A549 (cell line): ENCODE results near the gene MAML3. TPM values are rescaled to one million over a fixed set of nuclear protein-coding genes. Genes with fewer than 3 reads are reported as not detected.

Experiments
- ATAC-seq, 2 experiments: fragments of 200-7000 bp in 1 of 2; fragments of >200 bp in 1 of 2; cut with Nextera tagmentation in 1 of 2; cut with Tn5 transposase in 1 of 2; 3 replicates each; pipeline versions ENCODE4 v1.8.0 to v1.9.1; 2018 to 2020; ENCODE audit warnings: mild to moderate bottlenecking in 1 of 2, moderate library complexity in 1 of 2
- CTCF ChIA-PET: fragments of 300-600 bp; sonication (Branson Sonifier 250); formaldehyde crosslinking; extraction: SDS; loops from one replicate; lab custom pipeline; 2021; ENCODE audit warnings: antibody characterized with exemption, inconsistent platforms; lab: Yijun Ruan, JAX
- POLR2A ChIA-PET: fragments of 350-600 bp; formaldehyde crosslinking; extraction: SDS; loops from one replicate; lab custom pipeline; 2021; ENCODE audit warnings: antibody characterized with exemption, inconsistent platforms; lab: Yijun Ruan, JAX
- DNase-seq, 2 experiments: peaks; one replicate each; pipeline versions ENCODE4 v3.0.0 to v3.0.0-alpha.2; 2011 to 2016; ENCODE audit warnings: low read depth in 1 of 2, low spot score in 1 of 2
- FAIRE-seq: peaks from 2 replicates; lab custom pipeline; 2011; peaks lifted over from hg19 to GRCh38; lab: Jason Lieb, UNC
- H3K27ac ChIP-seq, 2 experiments: fragments of >200 bp; sonication (Bioruptor Twin); formaldehyde crosslinking; 3 replicates each; pipeline ENCODE4 v1.5.1; 2016 to 2017
- H3K4me1 ChIP-seq: fragments of >200 bp; sonication (Bioruptor Twin); formaldehyde crosslinking; 3 replicates; pipeline ENCODE4 v1.6.1; 2016
- H3K4me2 ChIP-seq: fragments of >200 bp; sonication (Bioruptor Twin); formaldehyde crosslinking; 3 replicates; pipeline ENCODE4 v1.6.1; 2016
- H3K4me3 ChIP-seq: fragments of >200 bp; sonication (Bioruptor Twin); formaldehyde crosslinking; 3 replicates; pipeline ENCODE4 v1.5.1; 2016
- H3K9me3 ChIP-seq: fragments of >200 bp; sonication (Bioruptor Twin); formaldehyde crosslinking; 3 replicates; pipeline ENCODE4 v1.6.1; 2016
- CBX8 ChIP-seq: fragments of 200-600 bp; sonication (generic); IDR thresholded peaks from 2 replicates; pipeline ENCODE4 v1.6.1; 2016
- EHF ChIP-seq: fragments of 250-450 bp; sonication (Bioruptor Pico); IDR thresholded peaks from 2 replicates; pipeline ENCODE4 v1.5.0; 2020; ENCODE audit warnings: mild to moderate bottlenecking
- ELK1 ChIP-seq: fragments of 150-350 bp; IDR thresholded peaks from 2 replicates; pipeline ENCODE4 v1.6.1; 2014; ENCODE audit warnings: low read depth, mild to moderate bottlenecking, low read length
- FOSB ChIP-seq: fragments of 250-450 bp; sonication (Bioruptor Pico); IDR thresholded peaks from 2 replicates; pipeline ENCODE4 v1.5.0; 2020; ENCODE audit warnings: mild to moderate bottlenecking, moderate library complexity
- FOSL2 ChIP-seq, 2 experiments: fragments of 450-650 bp in 1 of 2; fragments of >200 bp in 1 of 2; sonication (Bioruptor Twin) in 1 of 2; formaldehyde crosslinking; IDR thresholded peaks; 2 replicates each; pipeline versions ENCODE4 v1.5.0 to v1.6.1; 2016 to 2020; ENCODE audit warnings: mild to moderate bottlenecking in 1 of 2, moderate library complexity in 1 of 2
- FOXS1 ChIP-seq: fragments of 250-450 bp; sonication (Bioruptor Pico); IDR thresholded peaks from 2 replicates; pipeline ENCODE4 v1.5.0; 2020; ENCODE audit warnings: mild to moderate bottlenecking, moderate library complexity
- GATA3 ChIP-seq: IDR thresholded peaks from 2 replicates; pipeline ENCODE4 v1.6.1; 2012; ENCODE audit warnings: borderline replicate concordance
- HEYL ChIP-seq: fragments of 250-450 bp; sonication (Bioruptor Pico); IDR thresholded peaks from 2 replicates; pipeline ENCODE4 v1.8.0; 2021; ENCODE audit warnings: mild to moderate bottlenecking, moderate library complexity
- HMGXB4 ChIP-seq: fragments of 250-450 bp; sonication (Bioruptor Pico); IDR thresholded peaks from 2 replicates; pipeline ENCODE4 v1.5.0; 2021; ENCODE audit warnings: mild to moderate bottlenecking, moderate library complexity, borderline replicate concordance
- HOXB13 ChIP-seq: fragments of 250-450 bp; sonication (Bioruptor Pico); IDR thresholded peaks from 2 replicates; pipeline ENCODE4 v1.5.0; 2020; ENCODE audit warnings: low read depth, mild to moderate bottlenecking, moderate library complexity
- JUNB ChIP-seq: fragments of >200 bp; sonication (Bioruptor Twin); formaldehyde crosslinking; IDR thresholded peaks from 2 replicates; pipeline ENCODE4 v1.6.1; 2016
- KDM1A ChIP-seq: fragments of 200-600 bp; sonication (generic); IDR thresholded peaks from 2 replicates; pipeline ENCODE4 v1.6.1; 2016; ENCODE audit warnings: low read depth, mild to moderate bottlenecking
- MAX ChIP-seq: IDR thresholded peaks from 2 replicates; pipeline ENCODE4 v1.6.1; 2012
- NFE2L2 ChIP-seq: fragments of 150-350 bp; conservative IDR thresholded peaks from 2 replicates; pipeline ENCODE4 v1.6.1; 2014; ENCODE audit warnings: low read length
- PBX3 ChIP-seq: IDR thresholded peaks from 2 replicates; pipeline ENCODE4 v1.6.1; 2012
- RAD21 ChIP-seq, 2 experiments: fragments of >200 bp in 1 of 2; sonication (Bioruptor Twin) in 1 of 2; formaldehyde crosslinking in 1 of 2; IDR thresholded peaks in 1 of 2; conservative IDR thresholded peaks in 1 of 2; 2 replicates in 1 of 2; 3 replicates in 1 of 2; pipeline ENCODE4 v1.6.1; 2012 to 2018; ENCODE audit warnings: inconsistent platforms in 1 of 2
- RNF2 ChIP-seq: fragments of 200-600 bp; sonication (generic); IDR thresholded peaks from 2 replicates; pipeline ENCODE4 v1.6.1; 2016; ENCODE audit warnings: low read depth, mild to moderate bottlenecking, antibody characterized with exemption, moderate library complexity, borderline replicate concordance
- SMC3 ChIP-seq: fragments of >200 bp; sonication (Bioruptor Twin); formaldehyde crosslinking; IDR thresholded peaks from 3 replicates; pipeline ENCODE4 v1.6.1; 2018; ENCODE audit warnings: inconsistent platforms
- TFCP2L1 ChIP-seq: fragments of 250-450 bp; sonication (Bioruptor Pico); IDR thresholded peaks from 2 replicates; pipeline ENCODE4 v1.5.0; 2021; ENCODE audit warnings: mild to moderate bottlenecking
- ZC3H11A ChIP-seq: fragments of 450-650 bp; IDR thresholded peaks from 2 replicates; pipeline ENCODE4 v1.6.1; 2014; ENCODE audit warnings: antibody characterized with exemption, mild to moderate bottlenecking
- ZFP36 ChIP-seq: fragments of 450-650 bp; IDR thresholded peaks from 2 replicates; pipeline ENCODE4 v1.6.1; 2014; ENCODE audit warnings: borderline replicate concordance; ENCODE audit not compliant: partially characterized antibody
- ZNF302 ChIP-seq: fragments of 250-450 bp; sonication (Bioruptor Pico); IDR thresholded peaks from 2 replicates; pipeline ENCODE4 v1.9.0; 2021; ENCODE audit warnings: inconsistent platforms, mild to moderate bottlenecking, moderate library complexity
- WGBS: methylation state at CpG from one replicate; pipeline ENCODE4 v1.1.6; 2017; ENCODE audit errors: missing lambda C conversion rate; 5-methylcytosine and 5-hydroxymethylcytosine counted together
- polyA plus RNA-seq, 4 experiments: library from polyadenylated mRNA; depleted of rRNA in 3 of 4; stranded (reverse); fragments of >200 nt; fragmentation: RNase III in 1 of 4; extraction: RNeasy Plus Mini Kit Qiagen cat#74134 plus additional on column Dnase treatment in 1 of 4; gene quantifications; 2 replicates in 3 of 4; 3 replicates in 1 of 4; pipeline ENCODE4 v1.2.3, GENCODE V29; 2011 to 2017

Gene MAML3
- polyA plus RNA-seq, 2 of the 4 experiments (the other 2 are of a cell fraction): 9.0 to 22.2 TPM

- TF ChIP-seq KDM1A: no peak
- no peak for TF ChIP-seq NFE2L2
- TF ChIP-seq, all 56 proteins: peak for 0
Measured at GRCh38 chr4:140185412-140186081, 31.6 kb upstream of the MAML3 start (continued).

GRCh38 chr4:140183270-140183669, 29.3 kb upstream of the MAML3 start:
- TF ChIP-seq PBX3 (no peak), FOXS1 (CRISPR knock-in tag) (no peak), FOSB (no peak), CBX8 (no peak), NFE2L2 (no peak), GATA3 (no peak), EHF (CRISPR knock-in tag) (no peak), ZC3H11A (no peak), HMGXB4 (no peak), ELK1 (no peak), HOXB13 (no peak), SMC3 (no peak), FOSL2 (IDR thresholded peaks at IDR 0.05) (no peak), FOSL2 (CRISPR knock-in tag; IDR thresholded peaks at IDR 0.05) (no peak)
- WGBS: 92% methylated on average over 2 of the region's 2 CpGs
- ATAC-seq (no peak), FAIRE-seq (no peak), DNase-seq (no peak)
- no peak overlapping the region for H3K27ac ChIP-seq
- H3K4me1 ChIP-seq: peaks cover 17% of the 10 kb centered on the region
- no peak overlapping the region for H3K4me3 ChIP-seq
- POLR2A ChIA-PET: no interaction called here
- CTCF ChIA-PET: no interaction called here
- no peak overlapping the region for H3K4me2 ChIP-seq
- no peaks in the 10 kb centered on the region for H3K9me3 ChIP-seq

- CTCF ChIA-PET: no interaction called here
- Histone ChIP-seq H3K4me1 (no peaks in the 10 kb centered on the region), H3K9me3 (no peaks in the 10 kb centered on the region), H3K4me2 (no peak overlapping the region)
- POLR2A ChIA-PET: no interaction called here
- TF ChIP-seq JUNB (no peak), RAD21 (conservative IDR thresholded peaks at IDR 0.05 in 1 of 2, IDR thresholded peaks at IDR 0.05 in 1 of 2) (no peak), FOSL2 (IDR thresholded peaks at IDR 0.05) (no peak), FOSL2 (CRISPR knock-in tag; IDR thresholded peaks at IDR 0.05) (no peak), TFCP2L1 (CRISPR knock-in tag) (no peak), ZFP36 (no peak), ELK1 (no peak), HOXB13 (no peak), ZNF302 (CRISPR knock-in tag) (no peak), PBX3 (no peak), RNF2 (no peak), MAX (no peak), HEYL (no peak)
- TF ChIP-seq, all 56 proteins: peak for 0
- Histone ChIP-seq H3K4me3 (no peak overlapping the region), H3K27ac (no peak overlapping the region)
- no peak for DNase-seq
- no peak for FAIRE-seq
- ATAC-seq: no peak
- 86% methylated on average over 3 of the region's 3 CpGs for WGBS
Measured at GRCh38 chr4:140180577-140180976, 26.6 kb upstream of the MAML3 start.
